Effector memory CD4-positive, alpha-beta T cell (primary cell): Measurements from ENCODE around the gene FAAP20.

Experiments
- DNase-seq, 3 donors: peaks; one replicate each; pipeline ENCODE4 v3.0.0-alpha.2; 2020
- H3K27ac ChIP-seq: 2 replicates; pipeline ENCODE4 v1.7.0; 2013; ENCODE audit warnings: mild to moderate bottlenecking, low read length, moderate library complexity; ENCODE audit not compliant: insufficient read depth, poor library complexity, severe bottlenecking
- H3K27me3 ChIP-seq: replicated peaks from 2 replicates; pipeline ENCODE4 v1.7.0; 2013; ENCODE audit warnings: mild to moderate bottlenecking, low read length; ENCODE audit not compliant: insufficient read depth, control insufficient read depth, poor library complexity, severe bottlenecking
- H3K36me3 ChIP-seq: 2 replicates; pipeline ENCODE4 v1.7.0; 2013; ENCODE audit warnings: mild to moderate bottlenecking, low read length, moderate library complexity; ENCODE audit not compliant: control insufficient read depth, insufficient read depth
- H3K4me1 ChIP-seq: 2 replicates; pipeline ENCODE4 v1.7.0; 2013; ENCODE audit warnings: low read length, mild to moderate bottlenecking; ENCODE audit not compliant: control insufficient read depth, insufficient read depth, poor library complexity, severe bottlenecking
- H3K4me3 ChIP-seq: 2 replicates; pipeline ENCODE4 v1.7.0; 2013; ENCODE audit warnings: low read length, low read depth, mild to moderate bottlenecking; ENCODE audit not compliant: insufficient read depth, poor library complexity, severe bottlenecking
- H3K9me3 ChIP-seq: 2 replicates; pipeline ENCODE4 v1.7.0; 2013; ENCODE audit warnings: mild to moderate bottlenecking, low read length, moderate library complexity; ENCODE audit not compliant: control insufficient read depth

FAAP20 gene

DNA sequence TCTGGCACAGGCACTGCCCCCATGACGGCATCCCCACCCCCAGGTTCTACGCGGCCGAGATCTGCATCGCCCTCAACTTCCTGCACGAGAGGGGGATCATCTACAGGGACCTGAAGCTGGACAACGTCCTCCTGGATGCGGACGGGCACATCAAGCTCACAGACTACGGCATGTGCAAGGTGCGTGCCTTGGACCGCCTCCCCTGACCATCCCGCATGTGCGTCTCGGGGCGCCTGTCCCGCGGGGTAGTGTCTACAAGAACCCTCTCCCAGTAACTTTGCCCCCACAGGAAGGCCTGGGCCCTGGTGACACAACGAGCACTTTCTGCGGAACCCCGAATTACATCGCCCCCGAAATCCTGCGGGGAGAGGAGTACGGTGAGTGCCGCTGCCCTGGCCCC, 22.6 kb downstream of the FAAP20 start:
- Histone ChIP-seq H3K4me3 (no peak overlapping the region), H3K36me3 (peaks cover 15% of the 10 kb centered on the region), H3K9me3 (no peaks in the 10 kb centered on the region), H3K27ac (no peak overlapping the region), H3K4me1 (peaks cover 4% of the 10 kb centered on the region), H3K27me3 (no peaks in the 10 kb centered on the region)
- no peak for DNase-seq

DNA sequence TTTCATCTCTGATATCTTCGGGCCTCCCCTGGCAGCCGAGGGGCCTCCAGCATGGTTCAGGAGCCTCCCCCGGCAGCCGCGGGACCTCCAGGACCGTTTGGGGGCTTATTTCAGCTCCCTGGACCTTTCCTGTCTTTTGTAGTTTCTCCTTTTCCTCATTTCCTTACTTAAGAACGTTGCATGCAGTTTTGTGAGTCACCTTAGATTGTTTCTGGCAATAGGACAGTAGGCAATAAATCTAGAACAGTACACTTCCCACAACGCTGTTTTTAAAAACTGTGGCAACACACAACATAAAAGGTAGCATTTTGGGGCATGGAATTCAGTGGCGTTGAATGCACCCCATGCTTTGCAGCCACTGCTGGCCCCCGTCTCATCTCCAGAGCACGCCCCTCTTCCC, 24.4 kb downstream of the FAAP20 start:
- Histone ChIP-seq H3K4me1 (peaks cover 4% of the 10 kb centered on the region), H3K36me3 (peaks cover 11% of the 10 kb centered on the region), H3K9me3 (no peaks in the 10 kb centered on the region), H3K4me3 (no peak overlapping the region), H3K27me3 (no peaks in the 10 kb centered on the region), H3K27ac (no peak overlapping the region)
- no peak for DNase-seq

DNA sequence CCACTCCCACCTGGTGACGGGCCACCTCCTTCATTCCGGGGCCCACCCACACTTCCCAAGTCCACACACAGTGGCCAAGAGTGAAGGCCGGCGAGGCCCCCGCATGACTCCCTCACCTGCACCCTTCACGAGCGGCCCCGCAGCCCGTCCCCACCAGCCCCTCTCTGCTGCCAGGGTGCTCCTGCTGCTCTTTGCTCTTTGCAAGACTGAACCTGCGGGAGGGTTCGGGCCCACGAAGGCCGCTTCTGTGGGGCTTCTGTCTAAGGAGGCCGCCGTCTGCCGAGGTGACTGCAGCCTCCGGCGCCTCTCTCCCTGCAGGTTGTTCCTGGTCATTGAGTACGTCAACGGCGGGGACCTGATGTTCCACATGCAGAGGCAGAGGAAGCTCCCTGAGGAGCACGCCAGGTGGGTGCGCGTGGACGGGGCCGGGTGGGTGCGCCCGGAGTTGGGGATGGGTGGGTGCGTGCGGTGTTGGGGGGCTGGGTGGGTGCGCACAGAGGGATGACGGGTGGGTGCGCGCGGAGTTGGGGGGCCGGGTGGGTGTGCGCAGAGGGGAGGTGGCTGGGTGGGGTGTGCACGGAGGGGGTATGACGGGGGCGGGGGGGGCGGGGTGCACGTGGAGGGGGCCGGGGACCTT, 25.3 kb downstream of the FAAP20 start:
- Histone ChIP-seq H3K36me3 (peaks cover 11% of the 10 kb centered on the region), H3K27ac (no peak overlapping the region), H3K9me3 (no peaks in the 10 kb centered on the region), H3K4me3 (no peak overlapping the region), H3K4me1 (peaks cover 3% of the 10 kb centered on the region), H3K27me3 (no peaks in the 10 kb centered on the region)
- no peak for DNase-seq

DNA sequence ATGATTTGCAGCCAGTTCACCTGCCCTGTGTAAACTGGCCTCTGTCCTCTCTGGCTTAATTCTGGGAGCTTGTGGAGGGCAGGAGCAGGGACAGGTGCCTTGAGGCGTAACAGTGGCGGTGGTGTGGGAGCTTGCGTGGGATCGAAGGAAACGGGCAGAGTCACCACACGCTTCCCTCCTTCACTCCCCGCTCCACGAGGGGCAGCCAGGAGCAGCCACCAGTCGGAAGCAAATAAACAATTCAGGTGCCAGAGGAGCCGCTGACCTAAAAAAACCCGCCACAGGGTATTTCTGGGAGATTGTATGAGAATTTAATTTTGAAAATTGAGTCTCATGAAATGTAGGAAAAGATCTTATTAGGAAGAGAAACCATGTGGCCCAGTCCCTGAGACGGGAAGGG, 26.0 kb downstream of the FAAP20 start:
- Histone ChIP-seq H3K4me1 (no peaks in the 10 kb centered on the region), H3K4me3 (no peak overlapping the region), H3K27ac (no peak overlapping the region), H3K27me3 (no peaks in the 10 kb centered on the region), H3K36me3 (peaks cover 11% of the 10 kb centered on the region), H3K9me3 (no peaks in the 10 kb centered on the region)
- no peak for DNase-seq

DNA sequence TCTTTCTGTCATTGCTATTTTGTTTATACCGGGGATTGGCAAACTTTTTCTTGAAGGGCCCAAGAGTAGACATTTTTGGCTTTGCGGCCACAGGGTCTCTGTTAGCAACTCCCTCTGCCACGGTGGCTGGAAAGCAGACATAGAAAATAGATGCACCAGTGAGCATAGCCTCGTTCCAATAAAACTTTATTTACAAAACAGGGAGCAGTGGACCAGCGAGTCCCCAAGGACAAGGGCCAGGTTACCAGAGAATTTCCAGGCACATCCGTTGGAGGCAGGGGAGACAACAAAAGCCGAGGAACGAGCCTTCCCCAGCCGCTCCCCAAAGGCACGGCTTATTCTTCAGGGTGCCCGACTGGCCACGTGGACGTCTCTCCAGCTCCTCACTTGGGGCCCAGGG, 26.5 kb downstream of the FAAP20 start:
- no peak for DNase-seq
- H3K9me3 ChIP-seq: no peaks in the 10 kb centered on the region

DNA sequence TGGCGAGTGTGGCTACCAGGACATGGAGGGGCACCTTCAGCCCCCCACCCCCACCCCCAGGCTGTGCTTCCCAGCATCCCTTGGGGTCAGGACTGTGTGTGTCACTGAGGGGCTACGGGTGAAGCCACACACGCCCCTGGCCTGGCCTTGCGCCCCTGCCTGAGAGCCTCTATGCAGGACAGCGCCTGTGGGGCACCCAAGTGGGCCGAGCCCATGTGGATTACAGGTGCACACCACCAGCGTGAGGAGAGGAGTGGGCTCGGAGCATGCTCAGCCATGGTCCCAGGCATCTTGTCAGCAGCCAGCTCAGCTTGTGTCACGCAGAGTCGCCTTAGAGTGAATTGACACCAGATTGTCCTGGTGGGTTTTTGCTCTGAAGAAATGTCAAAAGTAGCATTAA, 27.9 kb downstream of the FAAP20 start:
- Histone ChIP-seq H3K9me3 (no peaks in the 10 kb centered on the region), H3K27ac (no peak overlapping the region), H3K4me1 (no peaks in the 10 kb centered on the region), H3K36me3 (no peaks in the 10 kb centered on the region), H3K27me3 (no peaks in the 10 kb centered on the region), H3K4me3 (no peak overlapping the region)
- DNase-seq: no peak

More for the DNA sequence above, 26.5 kb downstream of the FAAP20 start:
- Histone ChIP-seq H3K4me3 (no peak overlapping the region), H3K27ac (no peak overlapping the region), H3K36me3 (peaks cover 11% of the 10 kb centered on the region), H3K27me3 (no peaks in the 10 kb centered on the region), H3K4me1 (no peaks in the 10 kb centered on the region)

DNA sequence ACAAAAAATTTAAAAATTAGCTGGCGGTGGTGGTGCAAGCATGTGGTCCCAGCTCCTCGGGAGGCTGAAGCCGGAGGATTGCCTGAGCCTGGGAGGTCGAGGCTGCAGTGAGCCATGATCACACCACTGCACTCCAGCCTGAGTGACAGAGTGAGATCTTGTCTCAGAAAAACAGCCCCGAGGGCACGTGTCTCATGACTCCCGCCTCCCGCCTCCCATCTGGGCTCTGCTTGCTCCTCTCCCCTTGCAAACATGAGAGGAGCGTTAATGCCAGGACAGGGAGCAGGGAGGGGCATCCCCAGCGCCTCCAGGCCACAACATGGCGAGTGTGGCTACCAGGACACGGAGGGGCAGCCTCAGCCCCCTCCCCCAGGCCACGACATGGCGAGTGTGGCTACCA, 28.3 kb downstream of the FAAP20 start:
- H3K36me3 ChIP-seq: no peaks in the 10 kb centered on the region
- H3K9me3 ChIP-seq: no peaks in the 10 kb centered on the region
- H3K27me3 ChIP-seq: no peaks in the 10 kb centered on the region
- no peaks in the 10 kb centered on the region for H3K4me1 ChIP-seq
- no peak overlapping the region for H3K4me3 ChIP-seq
- no peak overlapping the region for H3K27ac ChIP-seq
- DNase-seq: no peak

DNA sequence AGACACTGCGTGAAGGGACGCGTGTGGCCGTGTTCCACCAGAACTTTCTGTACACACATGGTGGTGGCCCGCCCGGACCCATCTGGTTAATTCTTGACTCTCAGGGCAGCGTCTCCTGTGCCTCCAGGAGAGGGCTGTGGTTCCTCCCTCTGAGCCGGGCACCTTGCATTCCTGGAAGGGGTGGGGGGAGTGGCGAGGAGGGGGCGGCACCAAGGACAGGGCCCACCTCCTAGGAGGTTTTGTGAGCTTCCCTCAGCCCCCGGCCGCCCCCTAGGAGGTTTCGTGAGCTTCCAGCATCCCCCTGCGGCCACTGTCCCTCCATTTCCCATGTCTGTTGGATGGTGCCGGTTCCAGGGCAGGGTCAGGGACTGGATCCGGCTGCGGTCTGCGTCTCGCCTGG, 28.9 kb downstream of the FAAP20 start:
- Histone ChIP-seq H3K36me3 (no peaks in the 10 kb centered on the region), H3K9me3 (no peaks in the 10 kb centered on the region), H3K27me3 (no peaks in the 10 kb centered on the region), H3K4me1 (no peaks in the 10 kb centered on the region), H3K4me3 (no peak overlapping the region), H3K27ac (no peak overlapping the region)
- no peak for DNase-seq

DNA sequence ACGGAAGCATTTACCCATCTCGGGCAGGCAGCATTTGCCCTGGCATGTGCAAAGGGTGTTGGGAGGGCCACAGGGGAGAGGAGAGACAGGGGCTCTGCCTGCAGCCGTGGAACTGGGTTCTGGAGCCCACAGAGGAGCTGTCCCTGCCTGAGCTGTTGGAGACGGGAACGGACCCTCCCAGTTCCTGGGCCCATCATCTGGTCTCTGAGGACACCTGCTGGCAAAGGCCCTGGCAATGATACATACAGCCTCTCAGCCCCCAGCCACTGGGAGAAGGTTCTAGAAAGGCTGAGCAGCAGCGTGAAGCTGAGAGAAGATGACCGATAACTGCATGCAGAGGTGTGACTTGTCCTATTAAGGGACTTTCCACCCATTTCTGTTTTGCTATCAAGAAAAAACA, 31.4 kb downstream of the FAAP20 start:
- no peak overlapping the region for H3K27ac ChIP-seq
- no peak overlapping the region for H3K4me3 ChIP-seq
- no peaks in the 10 kb centered on the region for H3K36me3 ChIP-seq
- H3K27me3 ChIP-seq: no peaks in the 10 kb centered on the region
- no peaks in the 10 kb centered on the region for H3K4me1 ChIP-seq
- no peak for DNase-seq
- no peaks in the 10 kb centered on the region for H3K9me3 ChIP-seq

DNA sequence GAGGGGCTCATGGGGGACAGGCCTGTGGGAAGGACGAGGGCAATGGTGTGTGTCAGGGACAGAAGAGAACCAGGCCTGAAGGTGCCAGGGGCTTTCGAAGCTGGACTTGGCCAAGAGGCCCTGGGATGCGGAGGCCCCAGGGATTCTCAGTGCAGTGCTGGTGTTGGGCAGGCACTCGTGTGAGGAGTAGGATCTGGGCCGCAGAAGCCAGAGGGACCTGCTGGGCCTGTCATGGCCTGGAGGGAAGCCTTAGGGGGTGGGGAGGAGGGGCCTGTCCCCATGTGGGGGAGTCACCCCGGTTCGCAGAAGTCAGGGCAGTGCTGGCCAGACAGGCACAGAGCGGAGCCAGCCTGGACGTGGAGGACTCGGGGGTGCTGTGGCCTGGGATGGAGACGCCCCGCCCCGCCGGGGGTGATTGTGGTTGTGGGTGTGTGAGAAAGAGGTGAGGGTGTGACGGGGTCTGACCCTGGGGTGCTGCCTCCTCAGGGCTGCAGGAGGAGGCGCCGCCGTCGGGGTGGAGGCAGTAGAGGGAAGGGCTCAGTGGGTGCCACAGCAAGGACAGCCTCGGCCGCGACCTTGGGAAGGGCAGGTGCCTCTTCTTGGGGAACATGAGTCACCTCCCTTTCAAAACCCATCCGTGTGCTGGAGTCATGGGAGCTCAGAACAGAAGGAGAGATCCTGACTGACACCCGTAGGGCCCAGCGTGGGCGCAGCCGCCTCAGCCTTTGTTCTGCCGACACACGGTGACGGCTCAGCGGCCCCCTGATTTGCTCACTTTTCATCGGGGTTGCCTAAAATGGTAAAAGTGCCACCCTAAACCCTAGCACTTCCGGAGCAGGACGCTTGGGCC, 33.9 kb downstream of the FAAP20 start:
- DNase-seq: no peak
- no peaks in the 10 kb centered on the region for H3K27me3 ChIP-seq
- no peak overlapping the region for H3K4me3 ChIP-seq
- H3K4me1 ChIP-seq: no peaks in the 10 kb centered on the region
- H3K27ac ChIP-seq: no peak overlapping the region
- H3K9me3 ChIP-seq: no peaks in the 10 kb centered on the region
- H3K36me3 ChIP-seq: peaks cover 11% of the 10 kb centered on the region
